MM.1S (cell line): ENCODE data around the gene PCTP.

Experiments used
- DNase-seq: peaks from one replicate; pipeline ENCODE4 v3.0.0-alpha.2; 2015
- H2AFZ ChIP-seq: fragments of 300-600 bp; sonication (generic); 2 replicates; pipeline ENCODE4 v1.6.0; 2016; ENCODE audit warnings: antibody characterized with exemption, low read length
- H3F3A ChIP-seq: fragments of 300-600 bp; sonication (generic); 2 replicates; pipeline ENCODE4 v1.6.1; 2016; ENCODE audit warnings: mild to moderate bottlenecking, antibody characterized with exemption, low read length, moderate library complexity, mixed read lengths; ENCODE audit not compliant: insufficient read depth
- H3K27ac ChIP-seq: fragments of 300-600 bp; sonication (generic); 2 replicates; pipeline ENCODE4 v1.5.1; 2016; ENCODE audit warnings: mild to moderate bottlenecking, low read length
- H3K27me3 ChIP-seq: fragments of 300-600 bp; sonication (generic); replicated peaks from 2 replicates; pipeline ENCODE4 v1.6.0; 2016; ENCODE audit warnings: low read length; ENCODE audit not compliant: insufficient read depth
- H3K36me3 ChIP-seq: fragments of 300-600 bp; sonication (generic); replicated peaks from 2 replicates; pipeline ENCODE4 v1.6.1; 2016; ENCODE audit warnings: mild to moderate bottlenecking, low read length, mixed read lengths; ENCODE audit not compliant: insufficient read depth
- H3K4me1 ChIP-seq: fragments of 300-600 bp; sonication (generic); 2 replicates; pipeline ENCODE4 v1.6.1; 2016; ENCODE audit warnings: low read length, mixed read lengths
- H3K4me2 ChIP-seq: fragments of 300-600 bp; sonication (generic); 2 replicates; pipeline ENCODE4 v1.6.0; 2016; ENCODE audit warnings: low read depth, low read length
- H3K4me3 ChIP-seq: fragments of 300-600 bp; sonication (generic); 2 replicates; pipeline ENCODE4 v1.5.1; 2016; ENCODE audit warnings: low read length, mixed read lengths
- H3K79me2 ChIP-seq: fragments of 300-600 bp; sonication (generic); 2 replicates; pipeline ENCODE4 v1.6.1; 2016; ENCODE audit warnings: mixed run types, low read length, mixed read lengths
- H3K9ac ChIP-seq: fragments of 300-600 bp; sonication (generic); 2 replicates; pipeline ENCODE4 v1.6.1; 2016; ENCODE audit warnings: low read length, mixed read lengths
- H3K9me2 ChIP-seq: fragments of 300-600 bp; sonication (generic); replicated peaks from 2 replicates; pipeline ENCODE4 v1.6.1; 2016; ENCODE audit warnings: mild to moderate bottlenecking, low read length, mixed read lengths; ENCODE audit not compliant: insufficient read depth
- H3K9me3 ChIP-seq: fragments of 300-600 bp; sonication (generic); replicated peaks from 2 replicates; pipeline ENCODE4 v1.6.1; 2016; ENCODE audit warnings: mild to moderate bottlenecking, low read length, mixed read lengths; ENCODE audit not compliant: insufficient read depth
- H4K20me1 ChIP-seq: fragments of 300-600 bp; sonication (generic); 2 replicates; pipeline ENCODE4 v1.6.1; 2016; ENCODE audit warnings: mild to moderate bottlenecking, low read length, moderate library complexity, mixed read lengths; ENCODE audit not compliant: insufficient read depth
- CTCF ChIP-seq: fragments of 300-600 bp; sonication (generic); IDR thresholded peaks from 2 replicates; pipeline ENCODE4 v1.5.1; 2016; ENCODE audit warnings: antibody characterized with exemption, low read length, mixed read lengths
- EZH2 ChIP-seq: fragments of 300-600 bp; sonication (generic); optimal IDR thresholded peaks from 2 replicates; pipeline ENCODE3; 2017; ENCODE audit warnings: low read depth, mild to moderate bottlenecking, antibody characterized with exemption, low read length, mixed read lengths
- EZH2phosphoT487 ChIP-seq: fragments of 300-600 bp; sonication (generic); IDR thresholded peaks from 2 replicates; pipeline ENCODE4 v1.6.1; 2018; ENCODE audit warnings: antibody characterized with exemption, low read length

Gene PCTP

DNA sequence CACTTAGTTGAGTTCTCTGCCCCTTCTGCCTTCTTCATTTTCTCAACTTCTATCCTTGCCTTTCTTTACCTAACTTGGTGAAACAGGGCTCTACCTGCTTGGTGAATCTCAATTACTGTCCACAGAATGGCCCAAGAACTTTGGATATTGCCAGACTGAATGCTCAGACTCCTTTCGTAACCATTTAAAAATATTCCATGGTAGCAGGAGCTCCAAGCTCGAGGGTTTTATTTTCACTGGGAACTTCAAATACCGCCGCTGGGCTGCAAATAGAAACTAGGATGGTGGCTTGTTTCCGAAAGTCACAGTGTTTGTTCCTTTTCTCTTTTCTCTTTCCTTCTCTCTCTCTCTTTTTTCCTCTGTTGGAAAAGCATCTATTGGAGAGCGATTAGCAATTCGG is 41.4 kb upstream of the PCTP start:
- H3K4me1 ChIP-seq: no peaks in the 10 kb centered on the region; the same call in 1 of the 2 replicates
- no peaks in the 10 kb centered on the region for H3K9me3 ChIP-seq
- DNase-seq: no peak
- TF ChIP-seq EZH2 (no peak), EZH2phosphoT487 (no peak), CTCF (no peak)
- H2AFZ ChIP-seq: no peak overlapping the region
- no peaks in the 10 kb centered on the region for H4K20me1 ChIP-seq
- no peaks in the 10 kb centered on the region for H3F3A ChIP-seq
- no peaks in the 10 kb centered on the region for H3K9me2 ChIP-seq
- no peak overlapping the region for H3K4me2 ChIP-seq
- no peaks in the 10 kb centered on the region for H3K79me2 ChIP-seq
- H3K36me3 ChIP-seq: no peaks in the 10 kb centered on the region
- no peak overlapping the region for H3K4me3 ChIP-seq
- no peak overlapping the region for H3K9ac ChIP-seq
- no peaks in the 10 kb centered on the region for H3K27me3 ChIP-seq
- no peak overlapping the region for H3K27ac ChIP-seq

GRCh38 chr17:55709984-55710383 is 40.9 kb upstream of the PCTP start:
- Histone ChIP-seq H3K4me1 (no peaks in the 10 kb centered on the region; the same call in 1 of the 2 replicates), H3F3A (no peaks in the 10 kb centered on the region), H3K79me2 (no peaks in the 10 kb centered on the region), H3K27me3 (no peaks in the 10 kb centered on the region), H3K36me3 (no peaks in the 10 kb centered on the region), H3K4me2 (no peak overlapping the region), H3K9me3 (no peaks in the 10 kb centered on the region), H3K27ac (no peak overlapping the region), H2AFZ (no peak overlapping the region), H3K4me3 (no peak overlapping the region), H4K20me1 (no peaks in the 10 kb centered on the region), H3K9me2 (no peaks in the 10 kb centered on the region), H3K9ac (no peak overlapping the region)
- DNase-seq: no peak
- no peak for TF ChIP-seq EZH2phosphoT487
- no peak for TF ChIP-seq EZH2
- TF ChIP-seq CTCF: no peak

DNA sequence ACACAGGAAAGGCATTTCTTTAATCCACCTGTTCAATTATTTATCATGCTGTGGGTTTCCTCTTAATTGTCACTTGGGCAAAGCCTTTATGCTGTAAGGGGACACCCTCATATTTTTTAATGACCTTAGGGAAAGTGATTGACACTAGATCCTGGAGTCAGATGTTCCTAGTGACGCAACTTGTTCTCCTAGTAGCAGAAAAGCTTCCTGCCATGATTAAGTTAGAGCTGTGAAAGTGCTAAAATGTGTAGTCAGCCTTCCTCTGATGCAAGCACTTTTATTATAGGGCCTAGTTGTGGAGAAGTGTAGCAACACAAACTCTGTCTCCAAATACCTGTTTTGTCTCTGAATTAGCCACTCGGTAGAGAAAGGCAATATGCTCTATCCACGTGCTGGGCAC is 40.4 kb upstream of the PCTP start:
- Histone ChIP-seq H3K4me2 (no peak overlapping the region), H2AFZ (no peak overlapping the region)

More for the DNA sequence above, 40.4 kb upstream of the PCTP start:
- no peak for TF ChIP-seq EZH2
- TF ChIP-seq EZH2phosphoT487: no peak
- TF ChIP-seq CTCF: no peak
- Histone ChIP-seq H3K79me2 (no peaks in the 10 kb centered on the region), H3F3A (no peaks in the 10 kb centered on the region), H3K9ac (no peak overlapping the region), H3K27ac (no peak overlapping the region), H3K9me3 (no peaks in the 10 kb centered on the region), H3K4me3 (no peak overlapping the region), H4K20me1 (no peaks in the 10 kb centered on the region), H3K4me1 (no peaks in the 10 kb centered on the region; the same call in 1 of the 2 replicates), H3K9me2 (no peaks in the 10 kb centered on the region), H3K36me3 (no peaks in the 10 kb centered on the region), H3K27me3 (no peaks in the 10 kb centered on the region)
- no peak for DNase-seq
